H1 (cell line): ENCODE data around the gene CDADC1. TPM values are rescaled to one million over a fixed set of nuclear protein-coding genes. Genes with fewer than 3 reads are reported as not detected.

Experiments used
- NRF1 ChIP-seq: IDR thresholded peaks from 2 replicates; pipeline ENCODE4 v1.6.1; 2011; ENCODE audit warnings: mild to moderate bottlenecking, low read depth, low read length, improper control_type of control experiment
- TBP ChIP-seq: IDR thresholded peaks from 2 replicates; pipeline ENCODE4 v1.6.1; 2011; ENCODE audit warnings: low read depth, low read length, improper control_type of control experiment
- polyA plus RNA-seq, 7 experiments: library from polyadenylated mRNA; depleted of rRNA in 3 of 7; stranded (reverse) in 5 of 7; unstranded in 2 of 7; fragments of >200 nt in 5 of 7; fragments of 200-250 nt in 2 of 7; gene quantifications; 1 replicate in 5 of 7; 2 replicates in 1 of 7; 4 replicates in 1 of 7; pipeline versions ENCODE4 v1.2.1 to v1.2.3, GENCODE V29; 2011 to 2013; ENCODE audit warnings: missing spikeins in 2 of 7, mixed read lengths in 2 of 7
- total RNA-seq: library from RNA; stranded (reverse); fragmentation: NEBNext Ultra II Directional; extraction: Animal tissue kit (Norgen Biotek cat#: 25700); gene quantifications from 2 replicates; pipeline ENCODE4 v1.2.1, GENCODE V29; 2021

CDADC1 gene
- total and polyA plus RNA-seq, 2 of the 8 experiments (the other 6 are each of a cell fraction or from before 2014, with no cell fraction given), result 0.98 to 2.7 TPM

- TF ChIP-seq TBP (no peak), NRF1 (no peak)
- TF ChIP-seq, all 59 proteins: peak for 0
Measured at GRCh38 chr13:49216334-49216733, 31.4 kb upstream of the CDADC1 start (continued).
